HEK293 (cell line): ENCODE results near the gene SLC17A9.

Experiments
- BCL11A ChIP-seq: fragments of 450-650 bp; formaldehyde crosslinking; IDR thresholded peaks from 2 replicates; pipeline ENCODE4 v1.5.1; 2016; ENCODE audit warnings: low read depth, missing biosample characterization, missing genetic modification characterization
- CTCF ChIP-seq: fragments of 450-650 bp; formaldehyde crosslinking; IDR thresholded peaks from 2 replicates; pipeline ENCODE4 v1.5.1; 2016; ENCODE audit warnings: missing biosample characterization, missing genetic modification characterization
- ZNF544 ChIP-seq: fragments of 450-650 bp; formaldehyde crosslinking; IDR thresholded peaks from 2 replicates; pipeline ENCODE4 v1.5.0; 2017; ENCODE audit warnings: missing biosample characterization, missing genetic modification characterization
- ZNF585B ChIP-seq: fragments of 450-650 bp; formaldehyde crosslinking; IDR thresholded peaks from 2 replicates; pipeline ENCODE4 v1.5.1; 2016; ENCODE audit warnings: missing biosample characterization, missing genetic modification characterization
- ZNF704 ChIP-seq: fragments of 450-650 bp; formaldehyde crosslinking; IDR thresholded peaks from 2 replicates; pipeline ENCODE4 v1.5.1; 2016; ENCODE audit warnings: missing biosample characterization, missing genetic modification characterization

- TF ChIP-seq ZNF585B (no peak), CTCF (no peak), ZNF704 (tag by site-specific recombination) (no peak), ZNF544 (tag by site-specific recombination) (no peak), BCL11A (no peak)
Observed at GRCh38 chr20:62963614-62964397, 11.3 kb downstream of the SLC17A9 start.
